GM23338 (cell line): ENCODE measurements around the gene ADGB. TPM values are rescaled to one million over a fixed set of nuclear protein-coding genes. Genes with fewer than 3 reads are reported as not detected.
A peak's percentile ranks its signal among the peaks of the same experiment; 100 is the strongest.

Experiments
- ATAC-seq: fragments of 200-7000 bp; cut with Tn5 transposase; 3 replicates; pipeline ENCODE4 v1.9.1; 2020
- DNase-seq: peaks from one replicate; pipeline ENCODE4 v3.0.0-alpha.2; 2015; ENCODE audit warnings: low spot score
- H2AFZ ChIP-seq: fragments of 200-600 bp; sonication (generic); 2 replicates; pipeline ENCODE4 v1.8.0; 2016; ENCODE audit warnings: antibody characterized with exemption, mild to moderate bottlenecking, moderate library complexity
- H3F3A ChIP-seq: fragments of 200-600 bp; sonication (generic); replicated peaks from 2 replicates; pipeline ENCODE4 v1.8.0; 2017; ENCODE audit warnings: antibody characterized with exemption, mixed run types, low read depth
- H3K27ac ChIP-seq: fragments of 200-600 bp; sonication (generic); 2 replicates; pipeline ENCODE4 v1.6.1; 2016; ENCODE audit warnings: low read depth
- H3K27me3 ChIP-seq: fragments of 200-600 bp; sonication (generic); 2 replicates; pipeline ENCODE4 v1.8.0; 2016; ENCODE audit warnings: mild to moderate bottlenecking, mixed run types, moderate library complexity; ENCODE audit not compliant: insufficient read depth
- H3K36me3 ChIP-seq: fragments of 200-600 bp; sonication (generic); 2 replicates; pipeline ENCODE4 v1.8.0; 2016; ENCODE audit warnings: mild to moderate bottlenecking; ENCODE audit not compliant: insufficient read depth
- H3K4me1 ChIP-seq: fragments of 200-600 bp; sonication (generic); 2 replicates; pipeline ENCODE4 v1.8.0; 2016; ENCODE audit warnings: mild to moderate bottlenecking, moderate library complexity; ENCODE audit not compliant: insufficient read depth
- H3K4me2 ChIP-seq: fragments of 200-600 bp; sonication (generic); 2 replicates; pipeline ENCODE4 v1.7.1; 2017; ENCODE audit warnings: mixed run types
- H3K4me3 ChIP-seq: fragments of 200-600 bp; sonication (generic); 2 replicates; pipeline ENCODE4 v1.6.1; 2016; ENCODE audit warnings: mixed run types
- H3K79me2 ChIP-seq: fragments of 200-600 bp; sonication (generic); replicated peaks from 2 replicates; pipeline ENCODE4 v1.8.0; 2017; ENCODE audit warnings: mild to moderate bottlenecking; ENCODE audit not compliant: insufficient read depth
- H3K9me2 ChIP-seq: fragments of 200-600 bp; sonication (generic); 2 replicates; pipeline ENCODE4 v1.8.0; 2017; ENCODE audit not compliant: insufficient read depth
- H4K20me1 ChIP-seq: fragments of 200-600 bp; sonication (generic); replicated peaks from 2 replicates; pipeline ENCODE4 v1.8.0; 2017; ENCODE audit warnings: mild to moderate bottlenecking; ENCODE audit not compliant: insufficient read depth
- H3K27ac Mint-ChIP-seq: 2 replicates; pipeline ENCODE4 v1.8.0; 2020; ENCODE audit warnings: inconsistent platforms, mild to moderate bottlenecking, moderate library complexity, mixed read lengths
- H3K27me3 Mint-ChIP-seq: 3 replicates; pipeline ENCODE4 v1.8.0; 2022; ENCODE audit warnings: low read depth, mild to moderate bottlenecking, moderate library complexity, mixed read lengths, inconsistent platforms; ENCODE audit not compliant: insufficient read depth, poor library complexity
- H3K36me3 Mint-ChIP-seq: 3 replicates; pipeline ENCODE4 v1.8.0; 2021; ENCODE audit warnings: low read depth, mild to moderate bottlenecking, inconsistent platforms, moderate library complexity, mixed read lengths
- H3K4me1 Mint-ChIP-seq: 3 replicates; pipeline ENCODE4 v1.8.0; 2020; ENCODE audit warnings: mild to moderate bottlenecking, inconsistent platforms, mixed read lengths
- H3K4me3 Mint-ChIP-seq: 3 replicates; pipeline ENCODE4 v1.8.0; 2021; ENCODE audit warnings: moderate library complexity, mild to moderate bottlenecking, inconsistent platforms, mixed read lengths
- H3K9me3 Mint-ChIP-seq: 3 replicates; pipeline ENCODE4 v1.8.0; 2020; ENCODE audit warnings: moderate library complexity, mild to moderate bottlenecking, inconsistent platforms, mixed read lengths
- CREB1 ChIP-seq: fragments of 250-450 bp; sonication (Bioruptor Pico); IDR thresholded peaks from 2 replicates; pipeline ENCODE4 v1.5.0; 2020; ENCODE audit warnings: low read depth, mild to moderate bottlenecking, moderate library complexity
- NANOG ChIP-seq: IDR thresholded peaks from 2 replicates; pipeline ENCODE4 v1.6.1; 2016; ENCODE audit warnings: antibody characterized with exemption, borderline replicate concordance
- ZNF114 ChIP-seq: fragments of 250-450 bp; sonication (Bioruptor Pico); IDR thresholded peaks from 2 replicates; pipeline ENCODE4 v1.5.0; 2020; ENCODE audit warnings: mild to moderate bottlenecking, moderate library complexity
- ZNF462 ChIP-seq: fragments of 250-450 bp; sonication (Bioruptor Pico); IDR thresholded peaks from 2 replicates; pipeline ENCODE4 v1.5.0; 2020; ENCODE audit warnings: mild to moderate bottlenecking, moderate library complexity
- polyA plus RNA-seq: library from polyadenylated mRNA; unstranded; fragments of >200 nt; fragmentation: Nextera tagmentation; extraction: Ambion mirVana; gene quantifications from 2 replicates; pipeline ENCODE4 v1.2.1, GENCODE V29; 2016
- total RNA-seq: library from RNA; depleted of rRNA; stranded (reverse); fragments of >200 nt; shearing (Covaris generic); gene quantifications from 2 replicates; pipeline ENCODE4 v1.2.3, GENCODE V29; 2014
- TF ChIP-seq, protein P1 (sequence below): IDR thresholded peaks from one replicate; pipeline ENCODE4 v1.6.1; 2018; ENCODE audit warnings: antibody characterized with exemption; ENCODE audit not compliant: unreplicated experiment
- TF ChIP-seq, protein P2 (sequence below): IDR thresholded peaks from 2 replicates; pipeline ENCODE4 v1.6.1; 2016; ENCODE audit warnings: antibody characterized with exemption
- TF ChIP-seq, protein P3 (sequence below), 2 experiments: fragments of 200-600 bp in 1 of 2; sonication (generic) in 1 of 2; conservative IDR thresholded peaks; 2 replicates each; pipeline versions ENCODE4 v1.5.1 to v1.6.1; 2016 to 2017; ENCODE audit warnings: antibody characterized with exemption in 2 of 2, low read depth in 2 of 2, mild to moderate bottlenecking in 2 of 2, moderate library complexity in 1 of 2

The ADGB gene
- total and polyA plus RNA-seq, 2 experiments from 2014 or later, result not detected

GRCh38 chr6:146847426-146847825 lies 248.7 kb downstream of the ADGB start (continued):
- TF ChIP-seq, protein P1, sequence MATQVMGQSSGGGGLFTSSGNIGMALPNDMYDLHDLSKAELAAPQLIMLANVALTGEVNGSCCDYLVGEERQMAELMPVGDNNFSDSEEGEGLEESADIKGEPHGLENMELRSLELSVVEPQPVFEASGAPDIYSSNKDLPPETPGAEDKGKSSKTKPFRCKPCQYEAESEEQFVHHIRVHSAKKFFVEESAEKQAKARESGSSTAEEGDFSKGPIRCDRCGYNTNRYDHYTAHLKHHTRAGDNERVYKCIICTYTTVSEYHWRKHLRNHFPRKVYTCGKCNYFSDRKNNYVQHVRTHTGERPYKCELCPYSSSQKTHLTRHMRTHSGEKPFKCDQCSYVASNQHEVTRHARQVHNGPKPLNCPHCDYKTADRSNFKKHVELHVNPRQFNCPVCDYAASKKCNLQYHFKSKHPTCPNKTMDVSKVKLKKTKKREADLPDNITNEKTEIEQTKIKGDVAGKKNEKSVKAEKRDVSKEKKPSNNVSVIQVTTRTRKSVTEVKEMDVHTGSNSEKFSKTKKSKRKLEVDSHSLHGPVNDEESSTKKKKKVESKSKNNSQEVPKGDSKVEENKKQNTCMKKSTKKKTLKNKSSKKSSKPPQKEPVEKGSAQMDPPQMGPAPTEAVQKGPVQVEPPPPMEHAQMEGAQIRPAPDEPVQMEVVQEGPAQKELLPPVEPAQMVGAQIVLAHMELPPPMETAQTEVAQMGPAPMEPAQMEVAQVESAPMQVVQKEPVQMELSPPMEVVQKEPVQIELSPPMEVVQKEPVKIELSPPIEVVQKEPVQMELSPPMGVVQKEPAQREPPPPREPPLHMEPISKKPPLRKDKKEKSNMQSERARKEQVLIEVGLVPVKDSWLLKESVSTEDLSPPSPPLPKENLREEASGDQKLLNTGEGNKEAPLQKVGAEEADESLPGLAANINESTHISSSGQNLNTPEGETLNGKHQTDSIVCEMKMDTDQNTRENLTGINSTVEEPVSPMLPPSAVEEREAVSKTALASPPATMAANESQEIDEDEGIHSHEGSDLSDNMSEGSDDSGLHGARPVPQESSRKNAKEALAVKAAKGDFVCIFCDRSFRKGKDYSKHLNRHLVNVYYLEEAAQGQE, result no peak

- no peak overlapping the region; the same call in 1 of the 2 replicates for H3K27ac Mint-ChIP-seq
- TF ChIP-seq, protein P2, sequence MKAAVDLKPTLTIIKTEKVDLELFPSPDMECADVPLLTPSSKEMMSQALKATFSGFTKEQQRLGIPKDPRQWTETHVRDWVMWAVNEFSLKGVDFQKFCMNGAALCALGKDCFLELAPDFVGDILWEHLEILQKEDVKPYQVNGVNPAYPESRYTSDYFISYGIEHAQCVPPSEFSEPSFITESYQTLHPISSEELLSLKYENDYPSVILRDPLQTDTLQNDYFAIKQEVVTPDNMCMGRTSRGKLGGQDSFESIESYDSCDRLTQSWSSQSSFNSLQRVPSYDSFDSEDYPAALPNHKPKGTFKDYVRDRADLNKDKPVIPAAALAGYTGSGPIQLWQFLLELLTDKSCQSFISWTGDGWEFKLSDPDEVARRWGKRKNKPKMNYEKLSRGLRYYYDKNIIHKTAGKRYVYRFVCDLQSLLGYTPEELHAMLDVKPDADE, result no peak
- TF ChIP-seq CREB1 (CRISPR knock-in tag), result no peak
- TF ChIP-seq ZNF462 (CRISPR knock-in tag), result no peak
- no peak for TF ChIP-seq ZNF114
- TF ChIP-seq, protein P1, result no peak
- no peak for TF ChIP-seq NANOG
- TF ChIP-seq, protein P3, sequence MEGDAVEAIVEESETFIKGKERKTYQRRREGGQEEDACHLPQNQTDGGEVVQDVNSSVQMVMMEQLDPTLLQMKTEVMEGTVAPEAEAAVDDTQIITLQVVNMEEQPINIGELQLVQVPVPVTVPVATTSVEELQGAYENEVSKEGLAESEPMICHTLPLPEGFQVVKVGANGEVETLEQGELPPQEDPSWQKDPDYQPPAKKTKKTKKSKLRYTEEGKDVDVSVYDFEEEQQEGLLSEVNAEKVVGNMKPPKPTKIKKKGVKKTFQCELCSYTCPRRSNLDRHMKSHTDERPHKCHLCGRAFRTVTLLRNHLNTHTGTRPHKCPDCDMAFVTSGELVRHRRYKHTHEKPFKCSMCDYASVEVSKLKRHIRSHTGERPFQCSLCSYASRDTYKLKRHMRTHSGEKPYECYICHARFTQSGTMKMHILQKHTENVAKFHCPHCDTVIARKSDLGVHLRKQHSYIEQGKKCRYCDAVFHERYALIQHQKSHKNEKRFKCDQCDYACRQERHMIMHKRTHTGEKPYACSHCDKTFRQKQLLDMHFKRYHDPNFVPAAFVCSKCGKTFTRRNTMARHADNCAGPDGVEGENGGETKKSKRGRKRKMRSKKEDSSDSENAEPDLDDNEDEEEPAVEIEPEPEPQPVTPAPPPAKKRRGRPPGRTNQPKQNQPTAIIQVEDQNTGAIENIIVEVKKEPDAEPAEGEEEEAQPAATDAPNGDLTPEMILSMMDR (conservative IDR thresholded peaks at IDR 0.05; ENCODE audit: low read depth in 2 of 2), result no peak
Measured at GRCh38 chr6:146850238-146850896, 251.6 kb downstream of the ADGB start.

More at GRCh38 chr6:146850238-146850896, 251.6 kb downstream of the ADGB start:
- peak overlapping the region; percentile 90; the same call in 1 of the 2 replicates for H2AFZ ChIP-seq
- H3K36me3 ChIP-seq, result no peaks in the 10 kb centered on the region
- H3K27me3 ChIP-seq, result no peaks in the 10 kb centered on the region
- H3K9me2 ChIP-seq, result peaks cover 10% of the 10 kb centered on the region
- no peaks in the 10 kb centered on the region for H3K79me2 ChIP-seq
- no peak overlapping the region for H3K4me3 ChIP-seq
- H3K4me2 ChIP-seq, result no peak overlapping the region
- ATAC-seq (no peak), DNase-seq (no peak)
- no peaks in the 10 kb centered on the region for H3K4me1 ChIP-seq
- Mint-ChIP-seq H3K27me3 (no peaks in the 10 kb centered on the region), H3K9me3 (peaks cover 7% of the 10 kb centered on the region; the same call in 2 of the 3 replicates), H3K36me3 (peaks cover 5% of the 10 kb centered on the region; the same call in 2 of the 3 replicates), H3K4me1 (peaks cover 7% of the 10 kb centered on the region), H3K4me3 (no peak overlapping the region)
- no peaks in the 10 kb centered on the region for H4K20me1 ChIP-seq
- no peak overlapping the region for H3K27ac ChIP-seq
- H3F3A ChIP-seq, result no peaks in the 10 kb centered on the region
